Endothelial cell of umbilical vein (primary cell): ENCODE measurements around the gene RAD51B. TPM values are rescaled to one million over a fixed set of nuclear protein-coding genes. Genes with fewer than 3 reads are reported as not detected.
"Not testable (repeated sequence)": the region's sequence is repeated elsewhere in the genome, so short reads cannot be mapped to it uniquely, and the experiment has no call there.

Experiments
- BruUV-seq: library from RNA; stranded (reverse); fragments of 400-500 nt; replicated peaks from 2 replicates; lab custom pipeline; 2021; lab: Mats Ljungman, UMichigan
- CTCF ChIA-PET: fragments of 300-600, 350-600 bp; sonication (Branson Sonifier 250); formaldehyde crosslinking; loops from one replicate; lab custom pipeline; 2021; ENCODE audit warnings: antibody characterized with exemption, inconsistent platforms; lab: Charles Lee
- POLR2A ChIA-PET: fragments of 300-600, 350-600 bp; sonication (Branson Sonifier 250); formaldehyde crosslinking; loops from one replicate; lab custom pipeline; 2021; ENCODE audit warnings: antibody characterized with exemption, inconsistent platforms; lab: Charles Lee
- DNase-seq: peaks from one replicate; pipeline ENCODE4 v3.0.0-alpha.2; 2011; ENCODE audit warnings: low read depth, low spot score
- FAIRE-seq: peaks from 2 replicates; lab custom pipeline; 2011; peaks lifted over from hg19 to GRCh38; lab: Jason Lieb, UNC
- H2AFZ ChIP-seq: 2 replicates; pipeline ENCODE4 v1.6.0; 2012; ENCODE audit warnings: low read depth, low read length, control low read depth, inconsistent platforms
- H3K27ac ChIP-seq: 2 replicates; pipeline ENCODE4 v1.5.1; 2011; ENCODE audit warnings: low read depth, mild to moderate bottlenecking, control low read depth, low read length, moderate library complexity; ENCODE audit not compliant: insufficient read depth
- H3K27me3 ChIP-seq, 2 experiments: 2 replicates each; pipeline versions ENCODE4 v1.6.0 to v1.6.1; 2011; ENCODE audit warnings: low read length in 2 of 2, mixed read lengths in 1 of 2; ENCODE audit not compliant: control insufficient read depth in 2 of 2, insufficient read depth in 2 of 2
- H3K36me3 ChIP-seq, 2 experiments: 2 replicates in 1 of 2; 3 replicates in 1 of 2; pipeline ENCODE4 v1.5.1; 2011; ENCODE audit warnings: low read length in 2 of 2, mild to moderate bottlenecking in 1 of 2, moderate library complexity in 1 of 2; ENCODE audit not compliant: control insufficient read depth in 2 of 2, insufficient read depth in 2 of 2; ENCODE audit errors: extremely low read depth in 1 of 2
- H3K4me1 ChIP-seq: 3 replicates; pipeline ENCODE4 v1.5.1; 2011; ENCODE audit warnings: mild to moderate bottlenecking, low read length; ENCODE audit not compliant: control insufficient read depth, insufficient read depth; ENCODE audit errors: extremely low read depth
- H3K4me2 ChIP-seq: 2 replicates; pipeline ENCODE4 v1.6.1; 2011; ENCODE audit warnings: low read length, control low read depth, mixed read lengths; ENCODE audit not compliant: insufficient read depth
- H3K4me3 ChIP-seq, 3 experiments: fragments of 200-600 bp in 1 of 3; sonication (generic), shearing (Covaris generic) in 1 of 3; replicated peaks in 1 of 3; 2 replicates each; pipeline ENCODE4 v1.5.1; 2011 to 2016; ENCODE audit warnings: control low read depth in 3 of 3, low read length in 3 of 3, mild to moderate bottlenecking in 2 of 3, inconsistent platforms in 1 of 3, low read depth in 1 of 3, moderate library complexity in 1 of 3; ENCODE audit not compliant: insufficient read depth in 1 of 3
- H3K79me2 ChIP-seq: 2 replicates; pipeline ENCODE4 v1.6.0; 2012; ENCODE audit warnings: low read length, inconsistent platforms; ENCODE audit not compliant: control insufficient read depth, insufficient read depth
- H3K9ac ChIP-seq: replicated peaks from 2 replicates; pipeline ENCODE3; 2011; ENCODE audit warnings: low read length, control low read depth; ENCODE audit not compliant: insufficient read depth; ENCODE audit errors: extremely low read depth
- H3K9me1 ChIP-seq: replicated peaks from 3 replicates; pipeline ENCODE4 v1.6.0; 2011; ENCODE audit warnings: mild to moderate bottlenecking, low read length; ENCODE audit not compliant: control insufficient read depth, insufficient read depth; ENCODE audit errors: extremely low read depth
- H3K9me3 ChIP-seq: replicated peaks from 2 replicates; pipeline ENCODE4 v1.5.1; 2012; ENCODE audit warnings: low read length, inconsistent platforms; ENCODE audit not compliant: control insufficient read depth, insufficient read depth
- H4K20me1 ChIP-seq: replicated peaks from 2 replicates; pipeline ENCODE3; 2011; ENCODE audit warnings: mild to moderate bottlenecking, low read length; ENCODE audit not compliant: control insufficient read depth, insufficient read depth; ENCODE audit errors: extremely low read depth
- CTCF ChIP-seq, 2 donors: IDR thresholded peaks; 1 replicate in 1 of 2; 2 replicates in 1 of 2; pipeline ENCODE4 v1.5.1; 2011; ENCODE audit warnings: low read length in 2 of 2, mild to moderate bottlenecking in 2 of 2, moderate library complexity in 2 of 2, control low read depth in 1 of 2, inconsistent platforms in 1 of 2, low read depth in 1 of 2; ENCODE audit not compliant: insufficient read depth in 1 of 2; ENCODE audit errors: extremely low read depth in 1 of 2
- EZH2 ChIP-seq: IDR thresholded peaks from 2 replicates; pipeline ENCODE4 v1.6.1; 2012; ENCODE audit warnings: borderline replicate concordance, low read depth, mild to moderate bottlenecking, moderate library complexity, low read length, inconsistent platforms; ENCODE audit not compliant: severe bottlenecking
- FOS ChIP-seq: IDR thresholded peaks from 2 replicates; pipeline ENCODE4 v1.6.1; 2011; ENCODE audit warnings: mild to moderate bottlenecking, low read length, moderate library complexity, borderline replicate concordance; ENCODE audit not compliant: insufficient read depth
- GATA2 ChIP-seq: IDR thresholded peaks from 2 replicates; pipeline ENCODE4 v1.7.0; 2011; ENCODE audit warnings: low read depth, mild to moderate bottlenecking, moderate library complexity, mixed read lengths, low read length; ENCODE audit not compliant: insufficient read length, insufficient read depth
- JUN ChIP-seq: IDR thresholded peaks from 2 replicates; pipeline ENCODE4 v1.6.1; 2011; ENCODE audit warnings: borderline replicate concordance, low read depth; ENCODE audit not compliant: insufficient read length, insufficient read depth
- MAX ChIP-seq: IDR thresholded peaks from 2 replicates; pipeline ENCODE4 v1.6.1; 2011; ENCODE audit not compliant: insufficient read depth, insufficient read length
- MYC ChIP-seq: IDR thresholded peaks from one replicate; pipeline ENCODE4 v1.6.1; 2011; ENCODE audit warnings: mild to moderate bottlenecking, low read depth, low read length
- POLR2A ChIP-seq: IDR thresholded peaks from 2 replicates; pipeline ENCODE4 v1.6.1; 2012; ENCODE audit warnings: low read depth, mild to moderate bottlenecking, control low read depth, low read length
- POLR2AphosphoS5 ChIP-seq: IDR thresholded peaks from 2 replicates; pipeline ENCODE4 v1.6.1; 2012; ENCODE audit warnings: low read depth, mild to moderate bottlenecking, control low read depth, low read length, moderate library complexity; ENCODE audit not compliant: insufficient read depth
- dilution Hi-C: fragments of 300-500 bp; cut with MboI; formaldehyde crosslinking; loops from one replicate; pipeline ENCODE4 v1.15.0; 2019; ENCODE audit warnings: low sequenced_read_pairs; ENCODE audit not compliant: extremely low pct_ligation_motif_present
- intact Hi-C: fragments of 100-400 bp; cut with micrococcal nuclease; formaldehyde crosslinking; loops from one replicate; pipeline ENCODE4 v1.10.0; 2022
- polyA plus RNA-seq, 4 experiments: library from polyadenylated mRNA; depleted of rRNA in 3 of 4; stranded (reverse) in 3 of 4; unstranded in 1 of 4; fragments of >200 nt; gene quantifications; 2 replicates each; pipeline versions ENCODE4 v1.2.1 to v1.2.3, GENCODE V29; 2011 to 2012; ENCODE audit warnings: missing spikeins in 1 of 4
- total RNA-seq: library from RNA; stranded (reverse); gene quantifications from 2 replicates; pipeline ENCODE4 v1.2.3, GENCODE V29; 2021

The RAD51B gene
- total and polyA plus RNA-seq, 2 donors (not counting 3 experiments of a cell fraction or from before 2014, with no cell fraction given): 3.9 to 19.0 TPM

DNA sequence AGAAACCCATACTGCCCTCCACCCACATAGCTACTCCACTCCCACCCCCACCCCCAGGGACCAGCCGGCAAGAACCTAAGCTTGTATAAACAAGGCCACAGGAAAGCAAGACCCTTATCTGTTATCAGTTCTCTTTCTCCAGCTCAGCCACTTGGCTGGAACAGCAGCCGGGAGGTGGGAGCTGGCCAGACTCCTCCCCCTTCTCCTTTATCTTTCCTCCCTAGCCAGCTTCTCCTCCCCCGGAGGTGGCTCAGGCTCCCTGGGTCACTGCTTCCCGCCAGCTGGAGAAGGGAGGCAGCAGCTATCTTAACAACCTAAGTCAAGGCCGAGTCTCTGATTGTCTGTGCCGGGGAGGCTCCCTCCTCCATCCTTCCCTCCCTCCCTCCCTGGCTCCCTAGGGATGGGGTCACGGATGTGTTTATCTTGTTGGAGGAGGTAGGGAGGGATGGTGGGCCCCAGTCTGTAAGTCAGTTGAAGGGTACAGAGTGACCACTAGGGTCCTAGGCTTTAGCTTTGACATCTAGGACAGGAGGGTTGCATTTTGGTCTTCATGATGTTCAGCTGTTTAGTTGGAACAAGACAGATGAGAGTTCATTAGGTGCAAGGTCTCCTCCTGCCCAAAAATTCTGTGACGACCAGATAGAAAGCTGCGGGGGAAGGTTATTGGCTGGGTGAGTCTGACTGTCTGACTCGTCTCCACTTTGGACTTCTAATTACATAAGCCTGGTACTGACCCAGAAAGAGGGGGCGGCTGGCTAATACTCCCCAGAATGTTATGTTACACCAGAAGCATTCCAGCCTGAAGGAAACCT lies 943.6 kb downstream of the RAD51B start:
- peak; percentile 93 for FAIRE-seq
- Histone ChIP-seq H3K27me3 (no peaks in the 10 kb centered on the region), H3K4me2 (no peak overlapping the region), H3K9me1 (no peaks in the 10 kb centered on the region), H3K9me3 (no peaks in the 10 kb centered on the region), H3K4me1 (peaks cover 28% of the 10 kb centered on the region), H3K4me3 (no peak overlapping the region), H3K36me3 (no peaks in the 10 kb centered on the region), H3K79me2 (no peaks in the 10 kb centered on the region), H2AFZ (peak overlapping the region; percentile 72), H4K20me1 (no peaks in the 10 kb centered on the region), H3K9ac (no peak overlapping the region), H3K27ac (no peak overlapping the region)
- dilution Hi-C loops (no loop called here), intact Hi-C loops (loop anchor here (2.0 kb wide), 2 partner anchors 28 to 68 kb away; no protein-coding TSS in a partner anchor)
- CTCF ChIA-PET: interaction anchor here (0.8 to 2.7 kb wide), 16 partner anchors 9 to 829 kb away, joined by 3 to 18 read pairs (median 4); partner anchors contain the start of gene ZFP36L1
- BruUV-seq: no TSS peak
- POLR2A ChIA-PET: interaction anchor here (0.6 to 1.7 kb wide), 7 partner anchors 8 to 385 kb away, joined by 3 to 16 read pairs (median 5); partner anchors contain the start of gene ZFP36L1
- DNase-seq: peak; percentile 92
- TF ChIP-seq FOS (no peak), GATA2 (peak; percentile 95), POLR2AphosphoS5 (peak; percentile 41), MYC (no peak), EZH2 (no peak), MAX (no peak), POLR2A (peak; percentile 35), JUN (no peak), CTCF (IDR thresholded peaks at IDR 0.05; ENCODE audit: extremely low read depth in 1 of 2, insufficient read depth in 1 of 2, low read depth in 1 of 2, low read length in 2 of 2) (no peak)

- H3K27me3 ChIP-seq, H3K9me1 ChIP-seq, DNase-seq, H3K79me2 ChIP-seq, H2AFZ ChIP-seq, H3K9ac ChIP-seq, BruUV-seq, H3K36me3 ChIP-seq, H3K4me2 ChIP-seq, H3K9me3 ChIP-seq, dilution Hi-C loops, H4K20me1 ChIP-seq, H3K4me3 ChIP-seq, H3K27ac ChIP-seq, FAIRE-seq: not testable (repeated sequence)
- peaks cover 28% of the 10 kb centered on the region for H3K4me1 ChIP-seq
- ChIA-PET POLR2A (interaction anchor here (1.5 to 1.7 kb wide), 3 partner anchors 8 to 29 kb away, joined by 5 to 16 read pairs (median 9); partner anchors contain the start of gene ZFP36L1), CTCF (interaction anchor here (1.3 to 2.7 kb wide), 7 partner anchors 8 to 820 kb away, joined by 3 to 18 read pairs (median 6); no protein-coding TSS in a partner anchor)
- intact Hi-C loops: loop anchor here (2.0 kb wide), 2 partner anchors 29 to 69 kb away; no protein-coding TSS in a partner anchor
Measured at GRCh38 chr14:68763843-68764242, 944.3 kb downstream of the RAD51B start.
